HG02840 (cell line): Measurements from ENCODE around the gene SPECC1L.
"Not testable (repeated sequence)": the region's sequence is repeated elsewhere in the genome, so short reads cannot be mapped to it uniquely, and the experiment has no call there.

ENCODE experiments used
- ATAC-seq: cut with Tn5 transposase; IDR thresholded peaks from one replicate; pipeline ENCODE4 v1.9.1; 2021; ENCODE audit warnings: mild to moderate bottlenecking, moderate library complexity, moderate number of reproducible peaks; ENCODE audit not compliant: unreplicated experiment, low FRiP score

SPECC1L gene

DNA sequence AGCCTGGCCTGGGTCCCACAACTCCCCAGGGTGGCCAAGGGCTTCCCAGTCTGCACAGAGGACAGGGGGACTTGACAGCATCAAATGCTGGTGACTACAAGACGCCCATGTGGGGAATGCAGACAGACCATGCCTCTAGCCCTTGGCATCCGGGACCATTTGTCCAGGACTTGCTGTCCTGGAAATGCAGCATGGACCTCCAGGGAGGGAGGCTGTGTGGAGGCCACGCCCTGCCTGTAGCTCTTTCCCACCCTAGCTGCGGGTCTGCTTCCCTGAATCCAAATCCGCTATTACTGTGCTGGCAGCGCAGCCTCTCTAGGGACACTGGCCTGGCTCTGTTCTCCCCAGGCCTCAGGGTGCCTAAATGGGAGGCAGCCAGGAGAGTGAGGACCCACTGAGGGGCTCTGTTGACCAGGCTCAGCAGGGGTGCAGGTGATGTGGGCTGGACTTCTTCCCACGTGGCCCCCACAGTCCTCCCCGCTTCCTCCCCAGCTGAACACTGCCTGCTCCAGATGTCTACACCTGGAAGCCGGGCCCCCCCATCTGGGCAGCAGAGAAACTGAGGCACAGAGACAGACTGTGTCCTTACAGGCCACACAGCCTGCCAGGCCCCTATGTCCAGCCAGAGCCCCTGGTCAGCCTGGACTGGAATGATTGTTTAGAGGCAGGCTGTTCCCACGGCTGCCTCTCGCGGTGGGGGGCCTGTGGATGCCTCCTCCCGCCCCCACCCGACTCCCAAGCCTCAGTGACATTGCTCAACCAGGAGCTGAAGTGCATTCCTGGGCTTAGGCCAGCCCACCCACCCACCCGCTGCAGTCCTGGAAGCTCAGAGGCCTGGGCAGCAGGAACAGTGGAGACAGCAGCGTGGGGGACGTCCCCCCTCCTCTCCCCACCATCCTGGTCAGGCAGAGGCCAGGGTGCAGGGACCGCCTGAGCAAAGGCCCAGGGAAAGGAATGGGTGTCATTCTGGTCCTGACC lies 24.8 kb upstream of the SPECC1L start:
- not testable (repeated sequence) for ATAC-seq

DNA sequence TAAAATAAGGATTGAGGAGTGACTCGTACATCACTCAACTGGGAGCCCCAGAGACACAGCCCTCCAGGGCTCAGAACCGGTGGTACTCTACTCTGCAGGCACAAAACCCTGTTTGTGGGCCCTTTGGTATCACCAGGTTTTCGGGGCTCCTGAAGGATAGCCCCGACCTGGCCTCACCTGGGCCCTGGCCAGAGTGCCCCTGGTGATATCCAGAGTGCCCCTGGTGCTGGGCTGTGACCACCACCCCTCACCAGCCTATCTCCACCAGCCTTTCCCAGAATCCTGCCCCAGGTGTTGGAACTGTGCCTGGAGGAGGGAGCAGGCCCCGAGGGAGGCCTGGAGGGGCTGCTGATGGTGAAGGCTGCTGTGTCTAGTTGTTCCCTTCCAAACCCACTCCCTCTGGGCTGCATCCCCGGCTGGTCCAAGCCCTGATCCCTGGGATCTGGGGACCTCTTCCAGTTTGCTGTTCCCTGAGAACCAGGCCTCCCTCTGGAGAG lies 23.6 kb upstream of the SPECC1L start:
- no peak for ATAC-seq

DNA sequence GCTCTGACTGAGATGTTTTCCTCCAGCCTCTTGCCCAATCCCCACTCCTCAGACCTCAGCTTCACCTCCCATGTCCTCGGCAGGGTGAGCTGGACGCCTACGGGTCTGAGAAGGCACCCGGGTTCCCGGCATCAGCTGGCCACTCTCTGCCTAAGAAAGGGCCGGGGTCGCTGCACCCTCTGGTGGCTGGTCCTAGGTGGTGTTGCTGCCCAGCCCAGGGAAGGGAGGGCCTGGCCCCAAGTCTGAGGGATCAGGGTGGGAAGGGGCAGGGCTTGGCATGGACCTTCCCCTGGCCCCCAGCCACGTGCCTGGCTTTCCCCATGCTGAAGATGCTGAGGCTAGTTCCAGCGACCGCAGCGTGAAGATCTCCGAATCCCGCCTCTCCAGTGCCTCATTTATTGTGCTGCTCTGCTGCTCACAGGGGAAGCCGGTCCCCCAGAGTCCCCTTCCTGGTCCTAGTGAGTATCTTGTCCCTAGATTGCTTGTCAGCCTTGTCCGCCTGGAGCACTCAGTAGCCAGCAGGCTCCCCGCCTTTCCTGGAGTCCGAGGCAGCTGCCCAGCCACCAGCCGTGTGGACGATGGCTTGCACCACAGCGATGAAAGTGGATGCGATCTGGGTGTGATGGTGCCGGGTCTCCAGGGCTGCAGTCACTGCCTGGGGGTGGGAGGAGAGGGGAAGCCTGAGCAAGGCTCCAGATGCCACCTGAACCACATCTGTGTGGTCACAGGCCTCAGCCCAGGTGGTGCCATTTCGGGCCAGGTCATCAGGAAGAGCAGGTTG lies 22.9 kb upstream of the SPECC1L start:
- no peak for ATAC-seq

DNA sequence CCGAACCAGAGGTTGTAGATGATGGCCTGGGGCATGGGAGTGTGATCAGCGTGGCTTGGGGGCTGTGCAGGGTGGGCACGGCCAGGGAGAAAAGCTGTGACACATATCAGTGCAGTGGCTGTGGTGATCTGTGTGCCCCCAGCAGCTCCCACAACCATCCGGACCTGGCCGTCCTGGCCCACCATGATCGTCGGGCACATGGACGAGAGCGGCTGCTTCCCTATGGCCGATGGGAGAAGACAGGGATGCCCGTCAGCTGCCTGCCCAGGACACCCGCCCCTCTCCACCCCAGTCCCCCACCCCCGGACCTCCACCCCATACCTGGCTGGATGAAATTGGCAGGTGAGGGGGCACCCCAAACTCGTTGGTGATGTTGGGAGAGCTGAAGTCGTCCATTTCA lies 22.0 kb upstream of the SPECC1L start:
- ATAC-seq = not testable (repeated sequence)

DNA sequence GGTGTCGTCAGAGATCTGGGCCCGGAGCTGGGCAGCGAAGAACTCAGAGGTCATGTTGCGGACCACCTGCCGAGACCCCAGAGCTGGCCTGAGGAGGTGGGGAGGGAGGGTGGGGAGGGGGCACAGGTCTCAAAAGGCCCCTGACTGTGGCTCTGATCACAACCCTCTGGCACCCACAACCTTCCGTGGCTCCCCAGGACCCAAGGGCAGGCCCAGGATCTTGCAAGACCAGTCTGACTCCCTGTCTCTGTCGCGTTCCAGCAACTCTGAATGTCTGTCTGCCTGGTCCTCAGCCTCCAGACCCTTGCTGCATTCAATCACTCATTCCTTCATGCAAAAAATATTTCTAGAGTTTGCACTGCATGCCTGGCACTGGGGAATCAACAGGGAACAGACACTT lies 21.2 kb upstream of the SPECC1L start:
- ATAC-seq = not testable (repeated sequence)

DNA sequence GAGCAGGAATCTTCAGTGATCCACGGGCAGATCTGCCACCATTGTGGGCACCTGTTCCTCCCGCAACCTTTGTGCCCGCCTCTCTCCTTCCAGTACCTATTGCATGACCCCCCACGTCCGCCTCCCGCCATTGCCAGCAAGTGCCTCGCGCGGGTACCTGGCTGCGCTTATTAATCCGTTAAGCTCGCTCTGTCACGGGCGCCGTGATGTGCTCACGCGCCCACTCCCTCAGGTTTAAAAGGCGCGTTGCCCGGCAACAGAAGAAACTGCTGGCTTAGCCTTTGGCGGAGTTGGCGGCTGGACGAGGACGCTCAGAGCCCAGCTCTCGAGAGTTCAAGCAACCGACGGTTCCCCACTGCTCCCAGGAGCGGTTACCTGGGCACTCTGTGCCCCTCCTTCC lies 19.3 kb upstream of the SPECC1L start:
- not testable (repeated sequence) for ATAC-seq

DNA sequence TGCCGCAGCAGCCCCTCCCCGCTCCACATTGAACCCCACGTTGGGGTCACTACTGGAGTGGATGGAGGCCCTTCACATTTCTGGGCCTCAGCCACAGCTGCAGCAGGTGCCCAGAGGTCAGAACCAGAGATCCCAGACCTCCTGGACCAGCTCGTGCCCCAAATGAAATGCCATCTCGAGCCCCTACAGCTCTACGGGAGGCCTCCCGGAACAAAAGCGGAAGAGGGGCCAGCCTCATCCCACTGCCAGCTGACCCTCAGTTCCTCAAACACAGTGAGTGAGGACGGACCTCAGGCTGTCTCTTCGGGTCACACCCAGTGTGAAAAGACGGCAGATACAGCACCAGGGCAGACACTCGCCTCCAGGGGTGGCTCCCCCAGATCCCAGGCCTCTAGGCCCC lies 17.5 kb upstream of the SPECC1L start:
- ATAC-seq = not testable (repeated sequence)

DNA sequence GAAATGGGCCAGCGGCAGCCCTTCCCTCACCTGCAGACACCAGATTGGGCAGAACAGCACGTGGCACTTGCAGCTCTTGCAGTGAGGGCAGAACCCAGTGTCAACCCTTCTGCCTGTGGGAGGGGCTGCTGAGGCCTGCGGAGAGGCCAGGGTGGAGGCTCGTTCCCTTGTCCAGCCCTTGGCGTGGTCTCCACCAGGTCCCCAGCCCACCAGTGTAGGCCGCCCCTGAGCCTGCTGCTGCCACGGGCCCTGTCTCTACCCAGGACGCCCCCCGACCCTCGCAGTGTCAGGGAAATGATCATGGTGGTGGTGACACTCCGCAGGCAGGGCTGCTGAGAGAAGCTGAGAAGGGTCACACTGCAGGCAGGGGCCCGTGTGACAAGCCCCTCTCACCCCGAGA lies 14.5 kb upstream of the SPECC1L start:
- not testable (repeated sequence) for ATAC-seq

DNA sequence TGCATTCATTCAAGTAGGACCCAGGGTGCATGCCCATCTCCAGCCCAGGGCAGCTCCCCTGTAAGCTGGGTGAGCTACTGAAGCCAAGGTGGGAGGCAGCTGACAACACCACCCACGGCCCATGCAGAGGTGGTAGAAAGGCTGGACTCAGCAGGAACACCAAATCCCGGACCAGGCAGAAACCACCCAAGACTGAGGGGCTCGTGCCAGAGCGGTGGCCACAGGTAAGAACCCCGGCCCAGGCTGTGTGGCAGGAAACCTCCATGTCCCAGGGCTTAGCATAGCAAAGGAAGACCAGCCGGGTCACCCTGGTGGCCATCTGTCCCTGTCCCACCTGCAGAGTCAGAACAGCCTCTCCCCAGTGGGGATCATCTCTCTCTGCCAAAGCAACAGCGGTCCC lies 13.9 kb upstream of the SPECC1L start:
- ATAC-seq = not testable (repeated sequence)

DNA sequence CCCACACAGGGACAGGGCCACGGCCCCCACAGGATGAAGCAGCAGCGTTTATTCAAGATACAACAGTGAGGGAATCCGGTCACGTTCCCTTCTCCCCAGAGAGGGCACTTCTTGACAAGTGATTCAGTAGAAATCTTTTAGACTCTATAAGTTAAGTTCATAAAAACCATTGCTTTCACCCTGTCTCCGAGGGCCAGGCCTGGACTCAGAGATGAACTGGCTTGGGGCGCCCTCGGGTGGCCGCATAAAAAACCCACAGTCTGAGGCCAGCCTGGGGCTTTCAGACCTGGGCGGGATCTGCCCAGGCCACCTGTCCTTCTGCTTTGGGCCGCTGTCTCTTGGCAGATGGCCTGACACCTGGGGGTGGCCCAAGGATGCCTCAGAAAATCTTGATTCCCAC lies 11.2 kb upstream of the SPECC1L start:
- ATAC-seq = not testable (repeated sequence)

DNA sequence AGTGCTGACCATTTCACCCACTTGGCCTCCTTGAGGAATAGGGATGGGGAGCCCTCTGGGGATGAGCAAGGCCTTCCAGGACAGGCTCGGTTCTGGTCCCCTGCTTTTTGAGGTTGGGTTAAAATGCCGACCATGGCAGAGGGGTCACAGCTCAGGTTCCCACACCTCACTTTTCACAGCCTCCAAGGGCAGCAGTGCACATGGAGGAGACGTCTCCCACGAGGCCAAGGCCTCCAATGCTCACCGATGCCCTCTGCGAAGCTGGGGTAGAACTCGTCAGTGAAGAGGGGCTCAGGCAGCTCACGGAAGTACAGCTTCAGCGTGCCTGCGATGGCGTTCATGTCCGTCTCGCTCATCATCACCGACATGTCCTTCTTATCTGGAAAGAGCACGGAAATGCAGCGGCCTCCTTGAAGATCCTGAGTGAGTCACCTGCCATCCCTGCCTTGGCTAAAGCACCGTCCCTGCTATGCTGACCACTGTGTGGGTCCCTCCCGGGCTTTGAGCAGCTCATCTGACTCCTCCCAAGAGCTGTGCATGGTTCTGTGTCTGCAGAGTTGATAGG lies 8.4 kb upstream of the SPECC1L start:
- not testable (repeated sequence) for ATAC-seq

DNA sequence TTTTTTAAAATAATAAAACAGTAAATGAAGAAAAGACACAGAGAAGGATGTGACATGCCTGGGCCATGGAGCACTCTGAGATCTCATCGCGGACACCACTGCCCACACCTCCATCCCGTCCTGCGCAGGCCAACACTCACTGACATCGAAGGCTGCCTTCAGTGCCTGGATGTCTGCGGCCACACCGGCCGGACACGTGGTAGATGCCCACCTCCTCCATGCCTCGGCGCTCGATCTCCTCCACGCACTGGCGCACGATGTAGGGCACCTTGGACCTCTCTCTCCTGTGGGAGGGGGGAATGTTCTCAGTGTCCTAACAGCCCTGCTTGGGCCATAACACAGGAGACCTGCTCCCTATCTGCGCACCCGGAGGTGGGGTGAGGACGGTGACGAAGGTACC lies 7.2 kb upstream of the SPECC1L start:
- ATAC-seq = not testable (repeated sequence)

DNA sequence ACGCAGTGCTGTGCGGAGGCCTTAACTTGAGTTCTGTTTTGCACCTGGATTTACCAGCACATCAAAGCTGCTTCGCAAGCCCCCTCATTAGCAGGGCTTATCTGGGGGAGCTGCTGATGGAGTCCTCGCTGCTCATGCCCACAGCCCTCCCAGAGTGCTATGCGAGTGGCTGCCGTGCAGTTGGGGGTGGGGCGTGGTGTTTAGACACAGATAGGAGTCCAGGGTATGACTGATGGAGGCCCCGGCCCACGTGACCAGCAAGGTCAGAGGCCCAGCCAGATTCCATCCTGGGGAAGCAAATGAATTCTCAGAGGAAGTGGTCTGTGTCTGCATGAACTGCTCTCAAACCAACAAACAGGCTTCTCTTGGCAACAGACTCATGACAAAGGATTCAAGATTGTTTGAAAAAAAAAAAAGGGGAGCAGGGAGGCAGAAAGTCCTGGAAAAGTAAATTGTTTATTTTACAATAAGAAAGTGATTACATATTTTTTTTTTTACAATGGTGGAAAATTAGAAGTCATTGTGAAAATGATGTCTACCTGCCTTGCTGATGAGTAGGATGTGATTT lies 6.2 kb upstream of the SPECC1L start:
- ATAC-seq = not testable (repeated sequence)

DNA sequence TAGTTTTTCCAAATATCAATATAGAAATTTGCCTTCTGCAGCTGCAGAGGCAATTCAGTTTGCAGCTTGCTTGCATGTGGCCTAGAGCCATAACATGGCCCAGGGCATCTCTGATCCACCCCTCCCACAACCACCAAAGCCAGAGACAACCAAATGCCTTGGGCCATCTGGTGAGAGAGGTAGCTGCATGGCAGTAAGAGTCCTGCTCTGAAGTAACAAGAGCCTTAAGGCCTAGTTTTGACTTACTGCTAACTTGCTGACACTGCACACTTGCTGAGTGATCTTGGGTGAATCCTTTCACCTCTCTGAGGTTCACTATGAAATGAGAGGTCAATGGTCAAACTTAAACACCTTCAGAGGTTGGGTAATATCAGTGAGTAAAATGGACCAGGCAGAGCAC lies 4.9 kb upstream of the SPECC1L start:
- no peak for ATAC-seq

DNA sequence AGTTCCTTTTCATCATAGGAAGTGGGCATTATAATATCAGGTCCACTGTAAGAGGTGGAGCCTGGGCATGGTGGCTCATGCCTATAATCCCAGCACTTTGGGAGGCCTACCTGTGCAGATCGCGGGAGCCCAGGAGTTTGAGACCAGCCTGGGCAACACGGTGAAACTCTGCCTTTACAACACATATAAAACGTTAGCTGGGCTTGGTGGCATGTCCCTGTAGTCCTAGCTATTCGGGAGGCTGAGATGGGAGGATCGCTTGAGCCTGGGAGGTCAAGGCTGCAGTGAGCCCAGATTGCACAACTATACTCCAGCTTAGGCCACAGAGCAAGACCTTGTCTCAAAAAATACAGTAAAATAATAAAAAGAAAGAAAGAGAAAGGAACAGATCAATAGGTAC lies 4.1 kb upstream of the SPECC1L start:
- ATAC-seq = not testable (repeated sequence)

DNA sequence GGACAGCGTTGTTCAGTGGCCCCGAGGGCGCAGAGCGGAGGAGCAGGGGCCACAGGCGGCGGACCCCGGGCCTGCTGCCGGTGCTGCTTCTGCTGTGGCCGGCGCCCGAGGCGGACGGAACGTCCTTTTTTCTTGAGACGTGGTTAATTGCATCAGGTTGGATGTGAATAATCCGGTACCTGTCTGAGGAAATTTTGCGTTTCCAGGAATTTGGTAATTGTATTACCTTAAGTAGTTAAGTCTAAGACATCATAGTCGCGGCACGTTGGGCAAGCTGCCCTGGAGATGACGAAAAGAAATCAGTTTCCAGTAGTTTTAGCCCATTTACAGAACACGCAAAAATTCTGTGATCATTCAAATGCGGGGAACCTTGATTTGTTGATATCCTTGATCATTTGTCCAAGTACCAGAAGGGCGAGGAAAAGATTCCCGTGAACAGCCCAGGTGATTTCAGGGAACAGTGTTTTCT lies 789 bp downstream of the SPECC1L start:
- ATAC-seq = no peak

DNA sequence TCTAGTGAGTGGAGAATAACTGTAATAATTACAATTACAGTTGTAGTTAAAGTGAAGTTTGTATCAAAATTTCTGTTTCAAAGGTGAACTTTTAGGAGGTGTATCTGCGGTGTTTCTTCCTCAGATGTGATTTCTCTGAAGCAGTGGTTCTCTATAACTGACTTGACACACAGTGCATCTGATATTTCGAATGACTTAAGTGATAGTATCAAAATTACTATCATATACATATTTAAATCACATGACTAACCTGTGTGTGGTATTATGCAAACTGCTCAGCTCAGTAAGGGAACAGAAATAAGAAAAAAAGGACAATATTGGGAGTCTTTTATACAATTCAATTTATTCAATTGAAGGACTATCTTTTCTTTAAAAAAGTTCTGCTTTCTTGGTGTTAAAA lies 2.4 kb downstream of the SPECC1L start:
- not testable (repeated sequence) for ATAC-seq

DNA sequence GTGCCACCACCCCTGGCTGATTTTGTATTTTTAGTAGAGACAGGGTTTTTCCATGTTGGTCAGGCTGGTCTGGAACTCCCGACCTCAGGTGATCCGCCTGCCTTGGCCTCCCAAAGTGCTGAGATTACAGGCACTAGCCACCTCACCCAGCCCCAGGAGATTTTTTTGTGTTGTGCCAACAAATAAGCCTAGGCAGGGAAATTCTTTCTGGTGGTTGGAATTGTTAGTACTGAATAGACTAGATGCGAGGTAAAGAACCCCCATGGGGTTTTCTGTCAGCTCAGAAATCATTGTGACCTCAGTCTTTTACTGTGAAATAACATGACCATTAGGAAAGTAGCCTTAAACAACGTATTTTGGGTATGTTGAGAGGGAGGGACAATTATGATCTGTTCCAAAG lies 3.3 kb downstream of the SPECC1L start:
- ATAC-seq = not testable (repeated sequence)

DNA sequence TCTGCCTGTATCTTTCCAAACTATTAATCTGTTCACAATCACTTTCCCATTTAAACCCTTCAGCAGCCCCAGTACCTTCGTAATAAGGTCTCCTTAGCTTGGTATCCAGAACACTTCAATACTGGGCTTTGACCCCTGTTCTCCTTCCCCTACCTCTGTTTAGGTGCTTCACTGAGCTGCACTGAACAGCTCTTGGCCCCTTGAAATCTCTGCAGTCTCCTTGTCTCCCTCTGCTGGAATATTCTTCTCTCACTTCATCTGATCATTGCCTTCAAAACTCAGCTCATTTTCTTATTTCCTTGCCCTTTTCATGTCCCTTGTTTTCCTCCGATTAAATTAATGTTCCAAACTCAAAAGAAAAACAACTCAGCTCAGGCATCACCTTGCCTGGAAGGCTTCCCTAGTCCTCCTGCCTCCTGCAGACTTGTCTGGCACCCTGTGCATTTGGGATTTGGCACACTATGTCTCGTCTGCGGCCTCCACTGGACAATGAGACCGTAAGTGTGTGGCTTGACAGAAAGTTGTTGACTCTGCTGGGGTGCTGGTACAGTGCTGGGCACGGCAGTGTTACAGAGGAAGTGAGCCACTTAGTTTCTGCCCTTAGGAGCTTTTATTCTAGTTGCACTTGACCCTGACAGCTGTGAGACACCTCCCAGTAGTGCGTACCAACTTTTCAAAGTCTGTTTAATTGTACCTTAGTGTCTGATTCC lies 4.2 kb downstream of the SPECC1L start:
- not testable (repeated sequence) for ATAC-seq

DNA sequence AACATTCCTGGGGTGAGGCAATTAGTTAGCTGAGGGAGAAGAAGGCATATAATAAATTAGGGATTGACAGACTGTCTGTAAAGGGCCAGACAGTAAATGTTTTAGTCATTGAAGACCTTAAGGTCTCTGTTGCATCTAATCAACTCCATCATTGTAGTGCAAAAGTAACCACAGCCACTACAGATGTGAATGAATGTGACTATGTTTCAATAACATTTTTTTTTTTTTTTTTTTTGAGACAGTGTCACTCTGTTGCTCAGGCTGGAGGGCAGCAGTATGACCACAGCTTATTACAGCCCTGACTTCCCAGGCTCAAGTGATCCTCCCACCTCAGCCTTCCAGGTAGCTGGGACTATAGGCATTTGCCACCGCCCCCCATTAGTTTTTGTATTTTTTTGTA lies 9.7 kb downstream of the SPECC1L start:
- ATAC-seq = not testable (repeated sequence)
